ENCODE data around the gene SLFN12.

The SLFN12 gene

GRCh38 chr17:35387496-35387895 is 44.8 kb downstream of the SLFN12 start:
- no peak overlapping the region for H3K23ac ChIP-seq (ENCODE audit: low read length)
- no peaks in the 10 kb centered on the region for H3K79me2 ChIP-seq (ENCODE audit: control insufficient read depth, insufficient read depth, low read length)
- no peak overlapping the region for H4K8ac ChIP-seq (ENCODE audit: low read depth, low read length)
- H3K56ac ChIP-seq (ENCODE audit: low read length), result no peak overlapping the region
- H4K5ac ChIP-seq (ENCODE audit: low read length), result no peak overlapping the region
- no peak overlapping the region for H3K9ac ChIP-seq (ENCODE audit: low read length)
- H3K79me1 ChIP-seq (ENCODE audit: low read length), result no peaks in the 10 kb centered on the region
- no peak overlapping the region for H3K4me3 ChIP-seq (ENCODE audit: low read length)
- H2BK120ac ChIP-seq (ENCODE audit: low read depth, low read length), result no peak overlapping the region
- H3K4me1 ChIP-seq (ENCODE audit: control insufficient read depth, low read depth, low read length), result no peaks in the 10 kb centered on the region
- H3K36me3 ChIP-seq (ENCODE audit: control insufficient read depth, insufficient read depth, low read length), result no peaks in the 10 kb centered on the region
- H2AK5ac ChIP-seq (ENCODE audit: low read length), result no peak overlapping the region
- no peak overlapping the region for H2BK5ac ChIP-seq (ENCODE audit: low read length)
- no peak overlapping the region for H3K4ac ChIP-seq (ENCODE audit: low read depth, low read length)
- H3K27me3 ChIP-seq (ENCODE audit: insufficient read depth, low read length, poor library complexity), result no peaks in the 10 kb centered on the region
- DNase-seq, result no peak
- H2BK15ac ChIP-seq (replicated peaks; ENCODE audit: low read depth), result no peak overlapping the region
- H3K18ac ChIP-seq (ENCODE audit: low read length), result no peak overlapping the region
- no peak overlapping the region for H3K27ac ChIP-seq (ENCODE audit: low read depth, low read length)
- H3K4me2 ChIP-seq (ENCODE audit: low read length), result no peak overlapping the region

- no peak overlapping the region for H2BK5ac ChIP-seq (ENCODE audit: low read length)
- H3K4me2 ChIP-seq (ENCODE audit: low read length), result no peak overlapping the region
- no CpG with 5 or more reads among the region's 3 CpGs for WGBS (ENCODE audit: extremely low coverage, insufficient coverage, low lambda C conversion rate)
- H3K4ac ChIP-seq (ENCODE audit: low read depth, low read length), result no peak overlapping the region
- no peaks in the 10 kb centered on the region for H3K79me2 ChIP-seq (ENCODE audit: control insufficient read depth, insufficient read depth, low read length)
- no peak overlapping the region for H4K5ac ChIP-seq (ENCODE audit: low read length)
- no peak overlapping the region for H3K4me3 ChIP-seq (ENCODE audit: low read length)
- no peak overlapping the region for H3K18ac ChIP-seq (ENCODE audit: low read length)
- peaks cover 24% of the 10 kb centered on the region for H3K27me3 ChIP-seq (ENCODE audit: insufficient read depth, low read length, poor library complexity)
- H3K4me1 ChIP-seq (ENCODE audit: control insufficient read depth, low read depth, low read length), result no peaks in the 10 kb centered on the region
- no peaks in the 10 kb centered on the region for H3K36me3 ChIP-seq (ENCODE audit: control insufficient read depth, insufficient read depth, low read length)
- no peak overlapping the region for H2BK15ac ChIP-seq (replicated peaks; ENCODE audit: low read depth)
- H4K8ac ChIP-seq (ENCODE audit: low read depth, low read length), result no peak overlapping the region
- H2AK5ac ChIP-seq (ENCODE audit: low read length), result no peak overlapping the region
- no peak for DNase-seq
- H3K56ac ChIP-seq (ENCODE audit: low read length), result no peak overlapping the region
- no peak overlapping the region for H3K23ac ChIP-seq (ENCODE audit: low read length)
- H3K9ac ChIP-seq (ENCODE audit: low read length), result no peak overlapping the region
- no peaks in the 10 kb centered on the region for H3K79me1 ChIP-seq (ENCODE audit: low read length)
- H3K27ac ChIP-seq (ENCODE audit: low read depth, low read length), result no peak overlapping the region
- no peak overlapping the region for H2BK120ac ChIP-seq (ENCODE audit: low read depth, low read length)
Observed at GRCh38 chr17:35377706-35378105, 54.6 kb downstream of the SLFN12 start.

- Histone ChIP-seq H3K79me2 (ENCODE audit: control insufficient read depth, insufficient read depth, low read length) (no peaks in the 10 kb centered on the region), H3K4me3 (ENCODE audit: low read length) (no peak overlapping the region), H2BK120ac (ENCODE audit: low read depth, low read length) (no peak overlapping the region), H3K36me3 (ENCODE audit: control insufficient read depth, insufficient read depth, low read length) (no peaks in the 10 kb centered on the region), H2BK5ac (ENCODE audit: low read length) (no peak overlapping the region), H3K4me2 (ENCODE audit: low read length) (no peak overlapping the region), H3K23ac (ENCODE audit: low read length) (no peak overlapping the region), H3K27ac (ENCODE audit: low read depth, low read length) (no peak overlapping the region), H2BK15ac (replicated peaks; ENCODE audit: low read depth) (no peak overlapping the region), H3K9ac (ENCODE audit: low read length) (no peak overlapping the region), H2AK5ac (ENCODE audit: low read length) (no peak overlapping the region), H4K5ac (ENCODE audit: low read length) (no peak overlapping the region), H3K4me1 (ENCODE audit: control insufficient read depth, low read depth, low read length) (no peaks in the 10 kb centered on the region), H3K56ac (ENCODE audit: low read length) (no peak overlapping the region), H3K4ac (ENCODE audit: low read depth, low read length) (no peak overlapping the region), H3K18ac (ENCODE audit: low read length) (no peak overlapping the region), H3K79me1 (ENCODE audit: low read length) (no peaks in the 10 kb centered on the region), H4K8ac (ENCODE audit: low read depth, low read length) (no peak overlapping the region), H3K27me3 (ENCODE audit: insufficient read depth, low read length, poor library complexity) (peaks cover 26% of the 10 kb centered on the region)
- no CpG with 5 or more reads among the region's 2 CpGs for WGBS (ENCODE audit: extremely low coverage, insufficient coverage, low lambda C conversion rate)
- no peak for DNase-seq
Observed at GRCh38 chr17:35377068-35377467, 55.2 kb downstream of the SLFN12 start.

- Histone ChIP-seq H3K27ac (ENCODE audit: low read depth, low read length) (no peak overlapping the region), H3K4me3 (ENCODE audit: low read length) (no peak overlapping the region), H2BK15ac (replicated peaks; ENCODE audit: low read depth) (no peak overlapping the region), H3K27me3 (ENCODE audit: insufficient read depth, low read length, poor library complexity) (peaks cover 32% of the 10 kb centered on the region), H2BK120ac (ENCODE audit: low read depth, low read length) (no peak overlapping the region), H3K79me2 (ENCODE audit: control insufficient read depth, insufficient read depth, low read length) (no peaks in the 10 kb centered on the region), H2AK5ac (ENCODE audit: low read length) (no peak overlapping the region), H3K4me2 (ENCODE audit: low read length) (no peak overlapping the region), H3K4ac (ENCODE audit: low read depth, low read length) (no peak overlapping the region), H4K5ac (ENCODE audit: low read length) (no peak overlapping the region), H4K8ac (ENCODE audit: low read depth, low read length) (no peak overlapping the region), H3K56ac (ENCODE audit: low read length) (no peak overlapping the region), H3K79me1 (ENCODE audit: low read length) (no peaks in the 10 kb centered on the region), H3K18ac (ENCODE audit: low read length) (no peak overlapping the region), H3K36me3 (ENCODE audit: control insufficient read depth, insufficient read depth, low read length) (no peaks in the 10 kb centered on the region), H3K23ac (ENCODE audit: low read length) (no peak overlapping the region), H3K9ac (ENCODE audit: low read length) (no peak overlapping the region), H2BK5ac (ENCODE audit: low read length) (no peak overlapping the region), H3K4me1 (ENCODE audit: control insufficient read depth, low read depth, low read length) (no peaks in the 10 kb centered on the region)
- no peak for DNase-seq
- WGBS (ENCODE audit: extremely low coverage, insufficient coverage, low lambda C conversion rate), result no CpG with 5 or more reads among the region's 1 CpG
Observed at GRCh38 chr17:35376245-35376644, 56.1 kb downstream of the SLFN12 start.

- Histone ChIP-seq H2BK15ac (replicated peaks; ENCODE audit: low read depth) (no peak overlapping the region), H3K27me3 (ENCODE audit: insufficient read depth, low read length, poor library complexity) (peaks cover 36% of the 10 kb centered on the region), H2AK5ac (ENCODE audit: low read length) (no peak overlapping the region), H3K36me3 (ENCODE audit: control insufficient read depth, insufficient read depth, low read length) (no peaks in the 10 kb centered on the region), H3K4me3 (ENCODE audit: low read length) (no peak overlapping the region), H3K4me2 (ENCODE audit: low read length) (no peak overlapping the region), H3K18ac (ENCODE audit: low read length) (no peak overlapping the region), H3K79me2 (ENCODE audit: control insufficient read depth, insufficient read depth, low read length) (no peaks in the 10 kb centered on the region), H2BK5ac (ENCODE audit: low read length) (no peak overlapping the region), H3K9ac (ENCODE audit: low read length) (no peak overlapping the region), H2BK120ac (ENCODE audit: low read depth, low read length) (no peak overlapping the region), H3K56ac (ENCODE audit: low read length) (no peak overlapping the region), H3K4ac (ENCODE audit: low read depth, low read length) (no peak overlapping the region), H3K79me1 (ENCODE audit: low read length) (no peaks in the 10 kb centered on the region), H4K5ac (ENCODE audit: low read length) (no peak overlapping the region), H3K4me1 (ENCODE audit: control insufficient read depth, low read depth, low read length) (no peaks in the 10 kb centered on the region), H4K8ac (ENCODE audit: low read depth, low read length) (no peak overlapping the region), H3K27ac (ENCODE audit: low read depth, low read length) (no peak overlapping the region), H3K23ac (ENCODE audit: low read length) (no peak overlapping the region)
- DNase-seq, result no peak
- no CpG with 5 or more reads among the region's 3 CpGs for WGBS (ENCODE audit: extremely low coverage, insufficient coverage, low lambda C conversion rate)
Observed at GRCh38 chr17:35374766-35375344, 57.4 kb downstream of the SLFN12 start.

GRCh38 chr17:35373984-35374765 is 58.1 kb downstream of the SLFN12 start:
- Histone ChIP-seq H3K4ac (ENCODE audit: low read depth, low read length) (no peak overlapping the region), H2BK15ac (replicated peaks; ENCODE audit: low read depth) (no peak overlapping the region), H4K5ac (ENCODE audit: low read length) (no peak overlapping the region), H2BK5ac (ENCODE audit: low read length) (no peak overlapping the region), H3K79me1 (ENCODE audit: low read length) (no peaks in the 10 kb centered on the region), H3K23ac (ENCODE audit: low read length) (no peak overlapping the region), H3K4me1 (ENCODE audit: control insufficient read depth, low read depth, low read length) (no peaks in the 10 kb centered on the region), H3K18ac (ENCODE audit: low read length) (no peak overlapping the region), H3K56ac (ENCODE audit: low read length) (no peak overlapping the region), H3K4me2 (ENCODE audit: low read length) (peak overlapping the region; percentile 71), H3K79me2 (ENCODE audit: control insufficient read depth, insufficient read depth, low read length) (no peaks in the 10 kb centered on the region), H3K9ac (ENCODE audit: low read length) (peak overlapping the region; percentile 18), H3K4me3 (ENCODE audit: low read length) (peak overlapping the region; percentile 17), H3K27me3 (ENCODE audit: insufficient read depth, low read length, poor library complexity) (peaks cover 36% of the 10 kb centered on the region), H3K27ac (ENCODE audit: low read depth, low read length) (no peak overlapping the region), H2BK120ac (ENCODE audit: low read depth, low read length) (no peak overlapping the region), H3K36me3 (ENCODE audit: control insufficient read depth, insufficient read depth, low read length) (no peaks in the 10 kb centered on the region), H2AK5ac (ENCODE audit: low read length) (no peak overlapping the region), H4K8ac (ENCODE audit: low read depth, low read length) (no peak overlapping the region)
- WGBS (ENCODE audit: extremely low coverage, insufficient coverage, low lambda C conversion rate), result no CpG with 5 or more reads among the region's 47 CpGs
- DNase-seq, result peak; percentile 19

Measured in mesendoderm (in vitro differentiated cells).